H1 (cell line): ENCODE measurements around the gene NOS1AP. TPM values are rescaled to one million over a fixed set of nuclear protein-coding genes. Genes with fewer than 3 reads are reported as not detected.

Experiments used
- CBX8 ChIP-seq: fragments of 300-800, 300-1000 bp; sonication (generic); IDR thresholded peaks from 2 replicates; pipeline ENCODE4 v1.7.1; 2016; ENCODE audit warnings: low read depth, low read length, borderline replicate concordance
- CHD1 ChIP-seq: IDR thresholded peaks from 2 replicates; pipeline ENCODE4 v1.6.1; 2012; ENCODE audit warnings: low read depth, low read length, improper control_type of control experiment
- EP300 ChIP-seq, 2 experiments: IDR thresholded peaks; 1 replicate in 1 of 2; 2 replicates in 1 of 2; pipeline ENCODE4 v1.6.1; 2011 to 2012; ENCODE audit warnings: low read depth in 2 of 2, low read length in 2 of 2, mild to moderate bottlenecking in 2 of 2, borderline replicate concordance in 1 of 2, inconsistent platforms in 1 of 2, moderate library complexity in 1 of 2
- FOSL1 ChIP-seq: IDR thresholded peaks from 2 replicates; pipeline ENCODE4 v1.6.1; 2011; ENCODE audit warnings: mild to moderate bottlenecking, low read depth, low read length, moderate library complexity; ENCODE audit not compliant: insufficient read depth
- TEAD4 ChIP-seq: IDR thresholded peaks from 2 replicates; pipeline ENCODE4 v1.6.1; 2012; ENCODE audit warnings: low read depth, low read length, inconsistent platforms, mixed read lengths
- polyA plus RNA-seq, 7 experiments: library from polyadenylated mRNA; depleted of rRNA in 3 of 7; stranded (reverse) in 5 of 7; unstranded in 2 of 7; fragments of >200 nt in 5 of 7; fragments of 200-250 nt in 2 of 7; gene quantifications; 1 replicate in 5 of 7; 2 replicates in 1 of 7; 4 replicates in 1 of 7; pipeline versions ENCODE4 v1.2.1 to v1.2.3, GENCODE V29; 2011 to 2013; ENCODE audit warnings: missing spikeins in 2 of 7, mixed read lengths in 2 of 7
- total RNA-seq: library from RNA; stranded (reverse); fragmentation: NEBNext Ultra II Directional; extraction: Animal tissue kit (Norgen Biotek cat#: 25700); gene quantifications from 2 replicates; pipeline ENCODE4 v1.2.1, GENCODE V29; 2021
- TF ChIP-seq, protein P1 (sequence below): IDR thresholded peaks from 2 replicates; pipeline ENCODE4 v1.6.1; 2012; ENCODE audit warnings: low read length, inconsistent platforms

The NOS1AP gene
- total and polyA plus RNA-seq, 2 of the 8 experiments (the other 6 are each of a cell fraction or from before 2014, with no cell fraction given), result 2.4 to 12.1 TPM

DNA sequence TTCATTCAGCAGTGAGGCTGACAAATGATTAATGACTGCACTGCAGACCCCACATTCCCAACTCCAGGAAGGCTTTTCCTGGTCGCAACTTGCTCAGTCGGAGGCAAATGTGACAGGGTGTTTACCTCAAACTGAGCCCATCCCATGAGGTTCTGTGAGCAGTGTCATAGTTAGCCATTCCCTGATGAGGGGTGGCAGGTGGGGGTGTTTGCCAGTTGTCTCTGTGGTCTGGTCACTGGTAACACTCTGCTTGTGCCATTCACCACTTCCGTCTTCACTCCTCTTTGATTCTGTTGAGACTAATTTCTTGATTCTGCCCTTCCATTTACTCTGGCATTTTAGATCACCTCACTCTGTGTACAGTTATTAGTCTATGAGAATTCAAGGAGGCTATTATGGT lies 73.5 kb downstream of the NOS1AP start (continued):
- TF ChIP-seq, protein P1, sequence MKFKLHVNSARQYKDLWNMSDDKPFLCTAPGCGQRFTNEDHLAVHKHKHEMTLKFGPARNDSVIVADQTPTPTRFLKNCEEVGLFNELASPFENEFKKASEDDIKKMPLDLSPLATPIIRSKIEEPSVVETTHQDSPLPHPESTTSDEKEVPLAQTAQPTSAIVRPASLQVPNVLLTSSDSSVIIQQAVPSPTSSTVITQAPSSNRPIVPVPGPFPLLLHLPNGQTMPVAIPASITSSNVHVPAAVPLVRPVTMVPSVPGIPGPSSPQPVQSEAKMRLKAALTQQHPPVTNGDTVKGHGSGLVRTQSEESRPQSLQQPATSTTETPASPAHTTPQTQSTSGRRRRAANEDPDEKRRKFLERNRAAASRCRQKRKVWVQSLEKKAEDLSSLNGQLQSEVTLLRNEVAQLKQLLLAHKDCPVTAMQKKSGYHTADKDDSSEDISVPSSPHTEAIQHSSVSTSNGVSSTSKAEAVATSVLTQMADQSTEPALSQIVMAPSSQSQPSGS, result no peak
- TF ChIP-seq TEAD4 (no peak), EP300 (IDR thresholded peaks at IDR 0.05; ENCODE audit: borderline replicate concordance in 1 of 2, low read depth in 2 of 2, low read length in 2 of 2) (no peak), CHD1 (no peak), FOSL1 (no peak), CBX8 (no peak)
